CD8-positive, alpha-beta memory T cell (primary cell): ENCODE data around the gene SLC27A5. TPM values are rescaled to one million over a fixed set of nuclear protein-coding genes. Genes with fewer than 3 reads are reported as not detected.
A peak's percentile ranks its signal among the peaks of the same experiment; 100 is the strongest.

Experiments
- CTCF ChIA-PET: fragments of 350-600 bp; sonication (Branson Sonifier 250); formaldehyde crosslinking; loops from one replicate; lab custom pipeline; 2021; ENCODE audit warnings: antibody characterized with exemption; lab: Charles Lee
- POLR2A ChIA-PET: fragments of 350-600 bp; sonication (Branson Sonifier 250); formaldehyde crosslinking; loops from one replicate; lab custom pipeline; 2021; ENCODE audit warnings: antibody characterized with exemption; lab: Charles Lee
- DNase-seq, 5 donors: peaks; one replicate each; pipeline versions ENCODE4 v3.0.0 to v3.0.0-alpha.2; 2020 to 2022; ENCODE audit warnings: mixed read lengths in 1 of 5
- H3K27ac ChIP-seq: one replicate; pipeline ENCODE4 v1.7.0; 2013; ENCODE audit warnings: low read depth, mild to moderate bottlenecking, low read length, moderate library complexity
- H3K27me3 ChIP-seq: 2 replicates; pipeline ENCODE4 v1.7.0; 2013; ENCODE audit warnings: low read length, mild to moderate bottlenecking; ENCODE audit not compliant: insufficient read depth, poor library complexity, severe bottlenecking
- H3K36me3 ChIP-seq: 2 replicates; pipeline ENCODE4 v1.7.0; 2013; ENCODE audit warnings: mild to moderate bottlenecking, low read length, moderate library complexity; ENCODE audit not compliant: insufficient read depth
- H3K4me1 ChIP-seq: 2 replicates; pipeline ENCODE4 v1.7.0; 2013; ENCODE audit warnings: mild to moderate bottlenecking, low read length, moderate library complexity; ENCODE audit not compliant: insufficient read depth
- H3K4me3 ChIP-seq: 2 replicates; pipeline ENCODE4 v1.7.0; 2013; ENCODE audit warnings: mild to moderate bottlenecking, low read length
- H3K9me3 ChIP-seq: 2 replicates; pipeline ENCODE4 v1.7.0; 2013; ENCODE audit warnings: mild to moderate bottlenecking, low read length
- H3K27ac Mint-ChIP-seq, 8 donors: one replicate each; pipeline ENCODE4 v1.8.0; 2020 to 2021; ENCODE audit warnings: mixed read lengths in 8 of 8, mild to moderate bottlenecking in 6 of 8, inconsistent platforms in 3 of 8, moderate library complexity in 3 of 8
- H3K27me3 Mint-ChIP-seq, 2 donors: one replicate each; pipeline ENCODE4 v1.8.0; 2020 to 2021; ENCODE audit warnings: mixed read lengths in 2 of 2, mild to moderate bottlenecking in 1 of 2, moderate library complexity in 1 of 2
- H3K36me3 Mint-ChIP-seq, 3 donors: one replicate each; pipeline ENCODE4 v1.8.0; 2020 to 2021; ENCODE audit warnings: mixed read lengths in 3 of 3, inconsistent platforms in 1 of 3, mild to moderate bottlenecking in 1 of 3
- H3K4me1 Mint-ChIP-seq, 3 donors: one replicate each; pipeline ENCODE4 v1.8.0; 2020 to 2021; ENCODE audit warnings: mixed read lengths in 3 of 3, inconsistent platforms in 1 of 3, mild to moderate bottlenecking in 1 of 3
- H3K4me3 Mint-ChIP-seq, 7 donors: one replicate each; pipeline ENCODE4 v1.8.0; 2020 to 2021; ENCODE audit warnings: mixed read lengths in 7 of 7, mild to moderate bottlenecking in 6 of 7, moderate library complexity in 4 of 7, inconsistent platforms in 2 of 7
- H3K9me3 Mint-ChIP-seq, 5 donors: one replicate each; pipeline ENCODE4 v1.8.0; 2020 to 2022; ENCODE audit warnings: mixed read lengths in 5 of 5, mild to moderate bottlenecking in 3 of 5, moderate library complexity in 2 of 5, inconsistent platforms in 1 of 5
- polyA plus RNA-seq: library from polyadenylated mRNA; unstranded; fragments of 300-500 nt; fragmentation: Illumina TruSeq; gene quantifications from one replicate; pipeline ENCODE4 v1.2.3, GENCODE V29; 2021
- total RNA-seq, 2 experiments: library from RNA; stranded (reverse); gene quantifications; one replicate each; pipeline ENCODE4 v1.2.3, GENCODE V29; 2021

Gene SLC27A5
- total and polyA plus RNA-seq, 3 experiments from 2014 or later, result 16.1 to 25.9 (median 19.1) TPM

DNA sequence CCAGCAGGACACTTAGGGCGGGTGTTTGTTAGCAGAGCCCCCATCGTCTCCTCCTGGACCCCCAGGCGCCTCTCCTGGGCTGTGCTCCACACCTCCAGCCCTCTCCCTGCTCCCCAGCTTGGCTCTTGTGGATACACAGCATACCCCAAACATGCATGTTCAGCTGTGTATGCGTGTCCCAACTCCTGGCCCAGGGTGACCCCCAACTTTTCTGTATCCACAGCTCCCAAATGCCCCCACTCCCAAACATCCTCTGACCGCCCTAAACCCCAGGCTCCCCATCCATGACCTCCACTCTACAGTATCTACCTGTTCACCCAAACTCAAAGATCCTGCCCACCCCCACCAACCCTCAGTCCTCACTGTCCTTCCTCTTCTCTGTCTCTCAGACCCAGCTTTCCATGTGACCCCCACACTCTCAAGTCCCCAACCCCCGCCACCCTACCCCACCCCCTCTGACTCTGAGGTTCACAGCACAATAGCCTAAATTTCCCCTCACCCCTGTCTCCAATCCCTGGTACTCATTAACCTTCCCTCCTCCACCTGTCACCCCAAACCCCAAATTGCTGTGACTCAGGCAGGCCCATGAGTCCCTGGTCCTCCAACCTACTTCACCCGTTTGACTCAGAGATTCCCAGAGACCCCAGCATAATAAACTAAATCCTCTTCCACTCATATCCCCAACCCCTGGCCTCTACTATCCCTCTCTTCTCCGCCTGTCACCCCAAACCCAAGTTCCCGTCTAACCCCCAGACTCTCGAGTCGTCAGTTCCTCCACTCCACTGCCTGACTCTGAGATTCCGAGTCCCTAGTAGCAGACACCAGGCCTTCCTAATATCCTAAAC, 45.7 kb upstream of the SLC27A5 start:
- peak overlapping the region; percentile 89 to 100 (median 97) for H3K4me3 Mint-ChIP-seq
- ChIA-PET POLR2A (interaction anchor here (1.0 to 1.5 kb wide), 3 partner anchors 14 to 38 kb away, joined by 4 to 12 read pairs (median 7); partner anchors contain the start of genes MZF1, TRIM28 and ZBTB45), CTCF (interaction anchor here (0.9 kb wide), 1 partner anchor 38 kb away, joined by 4 read pairs; the partner anchor contains the start of gene ZBTB45)
- Histone ChIP-seq H3K36me3 (peaks cover 16% of the 10 kb centered on the region), H3K27ac (peak overlapping the region; percentile 84), H3K27me3 (no peaks in the 10 kb centered on the region), H3K4me3 (peak overlapping the region; percentile 69), H3K4me1 (peaks cover 59% of the 10 kb centered on the region), H3K9me3 (no peaks in the 10 kb centered on the region)
- H3K27me3 Mint-ChIP-seq, result peaks cover 0 to 1% of the 10 kb centered on the region in 2 donors
- peaks cover 0 to 56% (median 14%) of the 10 kb centered on the region in 3 donors for H3K36me3 Mint-ChIP-seq
- DNase-seq, result no peak
- H3K27ac Mint-ChIP-seq, result peak overlapping the region; percentile 91 to 99 (median 97)
- H3K9me3 Mint-ChIP-seq, result no peaks in the 10 kb centered on the region
- peaks cover 64 to 86% (median 67%) of the 10 kb centered on the region in 3 donors for H3K4me1 Mint-ChIP-seq

DNA sequence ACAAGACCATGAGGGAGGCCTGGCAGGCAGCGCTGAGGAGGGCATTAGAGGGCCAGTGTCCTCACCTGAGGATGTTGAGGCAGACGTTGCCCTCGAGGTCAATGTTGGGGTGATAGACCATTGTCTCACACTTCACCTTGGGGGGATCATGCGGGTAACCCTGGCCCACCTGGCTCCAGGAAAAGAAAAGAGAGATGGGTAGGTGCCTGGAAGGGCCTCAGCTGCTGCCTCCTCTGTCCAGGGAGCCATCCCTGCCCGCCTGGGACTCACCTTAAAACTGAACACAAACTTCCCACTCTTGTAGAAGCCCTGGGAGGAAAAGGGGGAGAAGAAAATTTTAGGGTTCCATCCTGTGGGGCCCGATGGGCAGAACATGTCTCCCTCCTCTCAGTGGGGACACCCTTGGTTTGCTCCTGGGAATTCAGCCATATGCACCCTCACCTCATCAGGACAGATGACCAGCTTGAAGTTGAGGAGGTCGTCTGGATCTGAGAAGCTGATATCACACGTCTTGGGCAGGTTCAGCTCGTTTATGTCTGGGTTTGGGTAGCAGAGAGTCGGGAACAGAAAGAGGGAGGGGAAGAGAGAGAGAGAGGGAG, 44.9 kb upstream of the SLC27A5 start:
- peaks cover 63 to 79% (median 64%) of the 10 kb centered on the region in 3 donors for H3K4me1 Mint-ChIP-seq
- no peaks in the 10 kb centered on the region for H3K9me3 Mint-ChIP-seq
- Histone ChIP-seq H3K9me3 (no peaks in the 10 kb centered on the region), H3K4me3 (peak overlapping the region; percentile 69), H3K4me1 (peaks cover 53% of the 10 kb centered on the region), H3K36me3 (peaks cover 23% of the 10 kb centered on the region), H3K27ac (peak overlapping the region; percentile 84), H3K27me3 (no peaks in the 10 kb centered on the region)
- H3K27me3 Mint-ChIP-seq, result peaks cover 0 to 1% of the 10 kb centered on the region in 2 donors
- ChIA-PET POLR2A (no interaction called here), CTCF (interaction anchor here (0.9 kb wide), 1 partner anchor 37 kb away, joined by 4 read pairs; the partner anchor contains the start of gene ZBTB45)
- H3K27ac Mint-ChIP-seq, result peak overlapping the region; percentile 81 to 99 (median 96)
- peak overlapping the region; percentile 67 to 97 (median 91) for H3K4me3 Mint-ChIP-seq
- no peak for DNase-seq
- H3K36me3 Mint-ChIP-seq, result peaks cover 0 to 64% (median 14%) of the 10 kb centered on the region in 3 donors

GRCh38 chr19:58555920-58556621, 44.3 kb upstream of the SLC27A5 start:
- no peaks in the 10 kb centered on the region for H3K9me3 Mint-ChIP-seq
- peak overlapping the region; percentile 93 for H3K27ac ChIP-seq
- ChIA-PET POLR2A (interaction anchor here (1.2 to 3.1 kb wide), 3 partner anchors 12 to 20 kb away, joined by 6 to 26 read pairs (median 21); partner anchors contain the start of genes MZF1 and TRIM28), CTCF (interaction anchor here (1.0 to 5.2 kb wide), 3 partner anchors 25 to 42 kb away, joined by 5 to 45 read pairs (median 10); partner anchors contain the start of gene ZBTB45)
- peaks cover 58 to 73% (median 59%) of the 10 kb centered on the region in 3 donors for H3K4me1 Mint-ChIP-seq
- peak overlapping the region; percentile 81 to 99 (median 98) for H3K27ac Mint-ChIP-seq
- H3K4me3 Mint-ChIP-seq, result peak overlapping the region; percentile 89 to 97 (median 93)
- peaks cover 27% of the 10 kb centered on the region for H3K36me3 ChIP-seq
- peaks cover 46% of the 10 kb centered on the region for H3K4me1 ChIP-seq
- peaks cover 0 to 1% of the 10 kb centered on the region in 2 donors for H3K27me3 Mint-ChIP-seq
- H3K9me3 ChIP-seq, result no peaks in the 10 kb centered on the region
- DNase-seq, result no peak
- H3K4me3 ChIP-seq, result no peak overlapping the region
- H3K36me3 Mint-ChIP-seq, result peaks cover 0 to 70% (median 14%) of the 10 kb centered on the region in 3 donors
- no peaks in the 10 kb centered on the region for H3K27me3 ChIP-seq

- DNase-seq, result no peak
- POLR2A ChIA-PET, result interaction anchor here (1.2 to 3.1 kb wide), 6 partner anchors 11 to 41 kb away, joined by 5 to 26 read pairs (median 12); partner anchors contain the start of genes MZF1, TRIM28 and ZBTB45
- H3K4me3 Mint-ChIP-seq, result peak overlapping the region; percentile 90 to 98 (median 96)
- peak overlapping the region; percentile 97 to 99 (median 98) for H3K27ac Mint-ChIP-seq
- CTCF ChIA-PET, result interaction anchor here (1.0 to 5.2 kb wide), 4 partner anchors 12 to 41 kb away, joined by 4 to 45 read pairs (median 8); partner anchors contain the start of genes TRIM28 and ZBTB45
- H3K9me3 Mint-ChIP-seq, result no peaks in the 10 kb centered on the region
- peaks cover 0 to 1% of the 10 kb centered on the region in 2 donors for H3K27me3 Mint-ChIP-seq
- H3K4me3 ChIP-seq, result peak overlapping the region; percentile 91
- peaks cover 33% of the 10 kb centered on the region for H3K36me3 ChIP-seq
- peak overlapping the region; percentile 93 for H3K27ac ChIP-seq
- peaks cover 54 to 67% (median 61%) of the 10 kb centered on the region in 3 donors for H3K4me1 Mint-ChIP-seq
- peaks cover 0 to 77% (median 16%) of the 10 kb centered on the region in 3 donors for H3K36me3 Mint-ChIP-seq
- no peaks in the 10 kb centered on the region for H3K9me3 ChIP-seq
- no peaks in the 10 kb centered on the region for H3K27me3 ChIP-seq
- peaks cover 42% of the 10 kb centered on the region for H3K4me1 ChIP-seq
Observed at GRCh38 chr19:58555369-58555885, 43.6 kb upstream of the SLC27A5 start.

- CTCF ChIA-PET, result interaction anchor here (1.0 to 5.2 kb wide), 6 partner anchors 10 to 41 kb away, joined by 3 to 45 read pairs (median 4); partner anchors contain the start of genes TRIM28 and ZBTB45
- peaks cover 0 to 84% (median 16%) of the 10 kb centered on the region in 3 donors for H3K36me3 Mint-ChIP-seq
Observed at GRCh38 chr19:58554494-58555368, 42.9 kb upstream of the SLC27A5 start, which contains the start of gene CHMP2A. TSS of gene CHMP2A (minus strand) at chr19:58555105. CDS start at chr19:58554212, 893 bp downstream.

GRCh38 chr19:58553799-58554493, 42.2 kb upstream of the SLC27A5 start:
- Histone ChIP-seq H3K27me3 (no peaks in the 10 kb centered on the region), H3K9me3 (no peaks in the 10 kb centered on the region), H3K27ac (peak overlapping the region; percentile 93), H3K36me3 (peaks cover 48% of the 10 kb centered on the region), H3K4me1 (peaks cover 30% of the 10 kb centered on the region), H3K4me3 (peak overlapping the region; percentile 91)
- peaks cover 0 to 1% of the 10 kb centered on the region in 2 donors for H3K27me3 Mint-ChIP-seq
- ChIA-PET POLR2A (interaction anchor here (1.2 to 3.1 kb wide), 6 partner anchors 9 to 40 kb away, joined by 5 to 26 read pairs (median 12); partner anchors contain the start of genes TRIM28 and ZBTB45), CTCF (interaction anchor here (1.1 to 5.2 kb wide), 4 partner anchors 9 to 40 kb away, joined by 3 to 45 read pairs (median 7); partner anchors contain the start of gene ZBTB45)
- peaks cover 43 to 57% (median 52%) of the 10 kb centered on the region in 3 donors for H3K4me1 Mint-ChIP-seq
- H3K4me3 Mint-ChIP-seq, result peak overlapping the region; percentile 90 to 98 (median 96)
- no peaks in the 10 kb centered on the region for H3K9me3 Mint-ChIP-seq
- H3K36me3 Mint-ChIP-seq, result peaks cover 0 to 88% (median 16%) of the 10 kb centered on the region in 3 donors
- peak overlapping the region; percentile 97 to 99 (median 98) for H3K27ac Mint-ChIP-seq
- DNase-seq, result no peak

More at GRCh38 chr19:58554494-58555368, 42.9 kb upstream of the SLC27A5 start, which contains the start of gene CHMP2A:
- Histone ChIP-seq H3K27me3 (no peaks in the 10 kb centered on the region), H3K27ac (peak within 1 kb of the TSS; percentile 93), H3K4me1 (peaks cover 35% of the 10 kb centered on the region), H3K4me3 (peak within 1 kb of the TSS; percentile 91), H3K9me3 (no peaks in the 10 kb centered on the region), H3K36me3 (peaks cover 40% of the 10 kb centered on the region)
- H3K9me3 Mint-ChIP-seq, result no peaks in the 10 kb centered on the region
- H3K4me1 Mint-ChIP-seq, result peaks cover 48 to 63% (median 57%) of the 10 kb centered on the region in 3 donors
- POLR2A ChIA-PET, result interaction anchor here (1.2 to 3.1 kb wide), 7 partner anchors 8 to 40 kb away, joined by 5 to 26 read pairs (median 7); partner anchors contain the start of genes MZF1, TRIM28 and ZBTB45
- H3K27me3 Mint-ChIP-seq, result peaks cover 0 to 1% of the 10 kb centered on the region in 2 donors
- H3K4me3 Mint-ChIP-seq, result peak within 1 kb of the TSS; percentile 90 to 98 (median 96)
- H3K27ac Mint-ChIP-seq, result peak within 1 kb of the TSS; percentile 97 to 99 (median 98)
- peak; percentile 96 to 99 (median 99) for DNase-seq
